GM18909 (cell line): ENCODE results near the gene ZNF423.
"Not testable (repeated sequence)": the region's sequence is repeated elsewhere in the genome, so short reads cannot be mapped to it uniquely, and the experiment has no call there.

Experiments used
- ATAC-seq: cut with Tn5 transposase; IDR thresholded peaks from one replicate; pipeline ENCODE4 v1.9.1; 2021; ENCODE audit warnings: mild to moderate bottlenecking; ENCODE audit not compliant: unreplicated experiment, poor library complexity

ZNF423 gene

DNA sequence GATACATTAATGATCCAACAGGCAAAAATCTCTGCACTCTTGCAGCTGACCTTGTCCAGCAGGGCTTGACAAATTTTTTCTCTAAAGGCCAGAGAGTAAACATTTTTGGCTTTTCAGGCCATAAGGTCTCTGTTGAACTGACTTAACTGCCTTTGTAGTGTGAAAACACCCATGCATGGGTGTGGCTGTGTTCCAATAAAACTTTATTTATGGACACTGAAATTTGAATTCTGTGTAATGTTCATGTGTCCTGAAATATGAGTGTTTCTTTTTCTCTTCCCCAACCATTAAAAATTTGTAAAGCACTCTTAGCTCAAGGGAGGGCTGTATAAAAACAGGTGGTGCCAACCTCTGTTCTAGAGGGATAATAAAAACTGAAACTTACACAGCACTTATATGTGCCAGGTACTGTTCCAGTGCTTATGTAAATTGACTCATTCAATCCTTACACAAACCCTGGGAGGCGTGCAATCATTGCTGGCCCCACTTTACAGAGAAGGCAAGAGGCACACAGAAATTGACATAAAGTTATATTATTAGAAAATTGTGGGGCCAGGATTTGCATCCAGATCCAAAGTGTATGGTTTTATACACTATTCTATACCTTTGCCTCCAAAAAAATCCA lies 18.8 kb upstream of the ZNF423 start:
- ATAC-seq, result no peak

DNA sequence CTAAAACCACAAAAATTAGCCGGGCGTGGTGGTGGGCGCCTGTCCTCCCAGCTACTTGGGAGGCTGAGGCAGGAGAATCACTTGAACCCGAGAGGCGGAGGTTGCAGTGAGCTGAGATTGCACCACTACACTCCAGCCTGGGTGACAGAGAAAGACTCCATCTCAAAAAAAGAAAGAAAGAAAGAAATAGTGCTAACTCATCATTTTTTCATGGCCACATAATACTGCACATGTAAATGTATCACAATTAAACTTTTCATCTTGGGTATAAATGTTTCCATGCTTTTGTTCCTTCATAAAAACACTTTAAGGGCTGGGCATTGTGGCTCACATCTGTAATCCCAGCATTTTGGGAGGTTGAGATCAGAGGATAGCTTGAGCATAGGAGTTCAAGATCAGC lies 15.9 kb upstream of the ZNF423 start:
- not testable (repeated sequence) for ATAC-seq

DNA sequence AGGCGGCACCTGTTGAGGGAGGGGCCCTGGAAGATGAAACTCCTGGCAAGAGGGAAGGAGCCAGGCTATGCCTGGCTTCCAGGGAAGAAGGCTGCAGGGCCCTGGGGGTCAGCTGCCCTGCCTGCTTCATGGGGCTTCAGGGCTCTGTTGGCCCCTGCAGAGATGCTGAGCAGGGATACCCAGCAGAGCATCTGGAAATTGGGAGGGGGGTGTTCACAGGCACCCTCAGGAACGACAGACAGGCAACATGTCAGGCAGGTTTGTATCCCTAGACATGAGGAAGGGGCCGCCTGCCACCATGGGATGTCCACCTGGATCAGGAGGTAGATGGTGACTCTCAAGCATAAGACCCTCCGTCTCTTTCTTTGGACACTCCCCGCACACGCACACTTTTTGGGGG lies 13.8 kb upstream of the ZNF423 start:
- no peak for ATAC-seq

DNA sequence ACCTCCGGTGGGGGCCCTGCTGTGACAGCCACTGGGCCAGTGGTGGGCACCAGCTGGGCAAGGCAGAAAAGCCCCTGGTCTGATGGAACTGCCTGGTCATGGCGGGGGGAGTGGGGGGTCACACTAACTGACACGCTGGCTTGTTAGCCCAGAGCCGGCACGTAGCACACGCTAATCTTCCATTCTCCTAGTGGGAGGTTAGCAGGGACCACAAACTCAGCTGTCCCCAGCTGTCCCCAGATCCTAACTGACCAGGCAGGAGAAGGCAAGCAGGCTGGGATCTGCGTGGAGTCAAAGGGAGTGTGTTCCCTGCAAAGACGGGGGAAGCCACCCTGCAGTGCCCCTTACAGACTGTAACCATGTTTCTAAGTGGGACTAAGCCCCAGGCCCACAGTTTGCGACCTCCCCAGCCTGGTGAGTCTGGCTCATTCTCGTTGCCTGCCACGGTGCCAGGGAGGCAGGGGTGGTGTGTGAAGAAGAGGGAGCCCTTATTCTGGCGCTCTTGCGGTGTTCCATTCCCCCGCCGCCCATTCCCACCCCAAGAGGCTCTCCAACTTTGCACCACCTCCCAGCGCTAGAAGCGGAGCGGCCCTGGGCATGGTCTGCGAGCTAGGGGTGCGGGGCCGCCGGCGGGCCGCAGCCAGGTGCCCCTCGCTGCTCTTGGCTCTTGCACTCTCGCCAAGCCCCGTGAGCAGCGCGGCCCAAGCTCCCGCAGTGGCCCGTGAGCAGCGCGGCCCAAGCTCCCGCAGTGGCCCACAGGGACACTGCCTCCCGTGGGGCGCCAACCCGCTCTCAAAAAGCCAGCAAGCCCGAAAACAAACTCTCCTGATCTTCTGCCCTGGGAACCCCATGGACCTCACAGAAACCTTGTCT lies 12.1 kb upstream of the ZNF423 start:
- no peak for ATAC-seq

DNA sequence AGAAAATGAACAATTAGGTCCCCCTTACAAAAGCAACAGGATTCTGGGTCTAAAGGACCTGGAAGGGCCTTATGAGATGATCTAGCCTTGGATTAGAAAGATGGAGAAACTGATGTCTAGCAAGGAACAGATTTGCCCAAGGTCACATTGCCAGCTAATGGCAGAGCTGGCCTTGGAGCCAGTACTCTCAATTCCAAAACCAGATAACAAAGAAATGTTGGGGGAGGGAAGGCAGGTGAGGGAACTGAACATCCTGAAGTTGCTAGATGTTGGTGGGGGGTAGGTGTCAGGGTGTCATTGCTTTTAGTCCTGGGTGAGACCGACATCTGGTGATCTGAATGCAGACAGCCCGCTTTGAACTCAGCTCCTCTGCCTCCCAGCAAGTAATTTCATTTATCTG lies 11.3 kb upstream of the ZNF423 start:
- ATAC-seq, result no peak

DNA sequence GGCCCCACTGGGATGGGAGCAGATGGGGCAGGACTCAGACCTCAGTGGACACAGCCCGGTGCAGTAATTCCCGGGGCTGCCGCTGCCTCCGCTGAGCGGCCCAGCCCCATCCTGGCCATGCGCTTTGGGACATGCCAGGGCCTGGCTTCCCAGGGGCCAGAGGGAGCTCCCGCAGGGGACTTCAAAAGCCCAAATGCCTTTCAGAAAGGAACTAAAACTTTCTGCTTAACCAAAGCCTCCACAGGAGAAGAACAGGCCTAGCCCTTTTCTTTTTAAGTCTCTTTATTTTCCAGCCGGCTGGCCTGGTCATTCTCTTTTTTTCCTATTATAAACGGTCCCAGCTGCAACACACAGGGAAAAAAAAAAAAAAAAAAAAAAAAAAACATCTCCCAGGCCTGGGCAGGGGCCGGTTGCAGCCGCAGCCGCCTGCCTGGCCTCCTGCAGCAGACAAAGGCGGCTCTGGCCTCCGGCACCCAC lies 10.7 kb upstream of the ZNF423 start:
- ATAC-seq, result no peak

DNA sequence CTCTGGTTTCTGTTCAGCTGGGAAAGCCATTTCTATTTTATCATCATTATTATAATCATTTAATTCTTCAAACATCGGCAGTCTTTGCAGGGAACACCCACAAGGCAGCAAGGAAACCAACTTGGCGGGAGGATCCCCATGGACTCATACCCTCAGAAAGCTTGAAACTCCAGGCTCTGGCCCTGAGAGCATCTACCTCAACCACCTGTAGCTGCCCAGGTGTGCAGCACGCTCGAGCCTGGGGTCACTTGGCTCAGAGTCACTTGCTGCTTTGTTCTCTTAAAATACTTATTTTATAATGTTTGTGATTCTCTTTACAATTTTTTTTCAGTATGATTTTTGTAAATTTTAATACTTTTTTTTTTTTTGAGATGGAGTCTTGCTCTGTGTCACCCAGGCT lies 6.8 kb upstream of the ZNF423 start:
- ATAC-seq, result no peak

DNA sequence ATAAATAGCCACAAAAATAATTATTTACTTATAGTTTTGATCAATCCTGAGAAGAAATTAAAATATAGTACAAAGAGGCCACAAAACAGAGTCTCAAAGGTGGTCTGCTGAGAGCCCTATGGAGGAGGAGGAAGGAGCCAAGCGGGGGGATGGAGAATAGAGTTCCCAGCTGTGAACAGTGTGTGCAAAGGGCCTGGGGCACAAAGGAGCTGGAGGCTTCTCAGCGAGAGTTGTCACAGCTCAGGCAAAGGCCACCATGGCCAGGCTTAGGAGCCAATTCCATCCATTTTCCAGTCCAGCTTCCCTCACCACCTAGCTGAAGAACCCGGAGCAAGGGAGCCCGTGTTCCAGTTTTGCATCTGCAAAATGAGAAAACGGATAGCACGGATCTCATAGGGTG lies 5.4 kb upstream of the ZNF423 start:
- no peak for ATAC-seq

DNA sequence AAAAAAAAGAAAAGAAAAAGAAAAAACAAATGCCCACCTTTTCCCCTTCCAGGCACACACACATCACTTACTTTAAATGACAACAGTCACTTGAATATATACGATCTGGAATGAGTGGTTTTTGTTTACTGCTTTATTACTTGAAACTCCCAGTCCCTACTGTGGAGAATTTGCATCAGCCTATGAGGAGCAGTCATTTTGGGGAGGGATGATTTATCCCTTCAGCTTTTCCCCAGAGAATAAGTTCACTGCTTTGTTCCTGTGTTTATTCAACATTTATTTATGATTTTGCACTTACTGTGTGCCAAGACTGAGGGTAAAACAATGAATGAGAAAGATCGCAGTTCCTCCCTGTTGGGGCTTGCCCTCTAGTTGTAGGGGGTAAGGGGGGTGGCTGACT lies 4.7 kb upstream of the ZNF423 start:
- ATAC-seq, result no peak

DNA sequence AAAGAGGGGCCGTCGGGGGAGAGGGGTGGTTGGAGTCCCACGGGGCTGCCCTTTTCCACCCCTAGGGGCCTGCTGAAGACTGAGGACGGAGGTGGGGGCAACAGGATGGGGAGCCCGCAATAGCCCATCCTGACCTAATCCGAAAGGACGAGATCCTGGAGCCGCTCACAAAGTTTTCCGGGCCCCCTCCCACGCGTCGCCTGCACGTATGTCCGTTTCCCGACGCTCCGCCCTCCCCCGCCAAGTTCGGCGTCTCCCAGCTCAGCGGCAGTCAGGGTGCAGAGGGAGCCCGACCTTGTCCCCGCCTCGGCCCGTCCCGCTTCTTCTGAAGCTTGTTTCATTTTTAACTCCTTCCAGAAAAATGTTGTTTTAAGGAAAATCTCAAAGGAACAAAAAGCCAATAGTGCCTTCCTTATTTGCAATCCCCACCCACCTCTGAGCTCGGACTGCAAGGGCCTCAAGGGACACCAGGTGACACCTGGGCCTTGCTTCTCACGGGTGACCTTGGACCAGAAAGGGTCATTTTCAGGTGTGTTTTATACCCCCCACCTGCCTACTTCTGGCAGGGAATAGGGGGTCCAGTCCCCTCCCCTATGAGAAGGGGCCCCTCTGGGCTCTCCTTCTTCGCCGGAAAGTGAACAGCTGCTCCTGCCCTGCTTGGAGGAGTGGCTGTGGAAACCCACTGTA lies 3.4 kb upstream of the ZNF423 start:
- ATAC-seq, result no peak

DNA sequence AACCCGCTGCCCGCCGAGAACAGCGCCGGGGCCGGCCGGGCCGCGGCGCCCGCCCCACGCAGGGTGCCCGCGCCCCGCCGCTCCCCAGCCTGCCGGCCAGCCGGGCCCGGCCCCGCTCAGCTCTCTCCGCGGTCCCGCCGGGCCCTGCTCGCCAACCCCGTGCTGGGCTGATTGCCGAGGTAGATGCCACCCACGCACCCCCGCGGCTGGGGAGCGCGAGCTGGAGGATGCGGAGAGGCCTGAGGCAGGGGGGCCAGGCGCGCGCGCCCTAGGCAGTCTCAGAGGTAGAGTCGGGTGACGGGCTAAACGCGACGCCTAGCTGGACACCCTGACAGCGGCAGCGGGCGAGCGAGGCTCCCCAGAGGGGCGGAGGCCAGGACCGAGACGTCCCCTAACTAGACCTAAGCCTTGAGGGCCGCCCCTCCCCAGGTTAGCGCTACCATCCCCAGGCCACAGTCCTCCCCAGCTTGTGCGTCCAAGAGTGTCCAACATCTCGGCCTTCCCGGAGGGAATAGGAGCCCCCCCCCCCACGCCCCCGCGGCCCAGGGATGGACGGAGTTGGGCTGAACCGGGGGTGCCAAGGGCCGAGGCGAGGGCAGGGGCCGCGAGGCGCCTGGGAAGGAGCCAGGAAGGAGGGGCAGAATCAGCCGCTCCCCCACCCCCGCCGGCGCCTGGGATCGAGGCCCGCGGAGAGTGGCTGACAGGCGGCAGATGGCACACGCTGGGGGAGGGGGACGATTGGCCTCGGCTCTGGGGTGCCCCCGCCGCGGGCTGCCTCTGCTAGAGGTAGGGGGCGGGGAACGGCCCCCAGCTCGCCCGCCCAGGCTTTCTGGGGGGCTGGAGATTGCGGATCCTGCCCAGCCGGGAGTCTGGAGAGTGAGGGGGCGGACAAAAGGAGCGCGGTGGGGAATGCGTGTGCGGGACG lies 2.5 kb upstream of the ZNF423 start:
- no peak for ATAC-seq

DNA sequence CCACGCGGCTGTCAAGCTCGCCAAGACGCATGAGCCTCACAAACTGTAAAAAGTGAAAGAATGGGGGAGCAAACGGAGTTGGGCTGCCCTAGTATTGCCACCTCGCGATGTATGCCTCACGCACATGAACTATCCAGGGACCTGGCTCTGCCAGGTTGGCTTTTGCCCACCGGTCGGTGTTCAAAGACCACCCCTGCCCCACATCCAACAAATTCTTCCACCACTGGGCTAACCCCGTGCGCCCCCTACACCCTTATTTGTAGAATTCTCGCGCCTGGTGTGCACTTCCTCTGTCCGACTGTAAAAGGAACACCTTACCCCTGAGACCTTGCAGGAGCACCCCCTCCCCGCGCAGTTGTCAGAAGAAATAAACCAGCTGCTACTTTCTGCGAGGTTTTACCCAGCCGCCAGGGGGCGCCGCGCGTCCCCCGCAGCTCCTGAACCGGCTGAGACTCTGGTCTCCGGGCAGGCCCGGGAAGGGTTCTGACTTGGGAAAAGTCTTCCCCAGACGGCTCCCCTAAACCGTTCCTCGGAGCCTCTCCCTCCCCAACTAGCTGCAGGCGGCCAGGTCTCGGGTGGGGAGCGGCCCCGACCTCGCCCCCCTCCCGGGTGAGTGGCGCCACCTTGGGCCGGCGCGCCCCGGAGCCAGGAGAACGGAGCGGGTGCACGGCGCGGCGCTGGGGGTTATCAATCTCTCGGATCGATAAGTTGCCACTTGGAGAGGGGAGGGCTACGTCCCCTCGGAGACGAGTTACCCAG lies 1.7 kb upstream of the ZNF423 start:
- ATAC-seq, result no peak

DNA sequence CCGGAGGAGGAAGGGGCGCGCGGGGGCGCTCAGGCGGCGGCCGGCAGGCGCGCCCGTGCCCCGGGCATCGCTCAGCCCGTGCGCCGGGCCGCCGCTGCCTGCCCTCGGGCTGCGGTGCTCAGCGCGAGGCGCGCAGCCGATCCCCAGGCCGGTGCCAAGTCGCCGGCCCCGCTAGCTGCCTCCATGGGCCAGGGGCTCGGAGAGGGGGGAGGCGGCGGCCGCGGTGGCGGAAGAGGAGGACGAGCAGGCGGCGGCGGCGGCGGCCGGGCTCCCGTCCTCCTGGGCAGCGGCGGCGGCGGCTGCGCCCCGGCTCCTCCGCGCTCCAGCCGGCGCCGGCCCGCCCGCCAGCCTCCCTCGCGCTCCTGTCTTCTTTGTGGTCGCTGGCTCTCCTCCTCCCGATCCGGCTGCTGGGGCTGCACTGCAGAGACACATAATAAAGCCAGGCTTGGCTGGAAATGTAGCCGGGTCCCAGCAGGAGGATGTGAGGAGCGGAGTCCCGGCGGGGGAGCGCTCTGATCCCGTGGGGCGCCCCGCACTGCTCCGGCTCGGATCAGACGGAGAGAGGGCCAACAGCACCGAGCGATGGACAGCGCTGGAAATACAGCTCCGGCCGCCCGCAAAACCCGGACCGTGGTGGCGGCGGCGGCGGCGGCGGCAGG lies 889 bp upstream of the ZNF423 start:
- no peak for ATAC-seq

DNA sequence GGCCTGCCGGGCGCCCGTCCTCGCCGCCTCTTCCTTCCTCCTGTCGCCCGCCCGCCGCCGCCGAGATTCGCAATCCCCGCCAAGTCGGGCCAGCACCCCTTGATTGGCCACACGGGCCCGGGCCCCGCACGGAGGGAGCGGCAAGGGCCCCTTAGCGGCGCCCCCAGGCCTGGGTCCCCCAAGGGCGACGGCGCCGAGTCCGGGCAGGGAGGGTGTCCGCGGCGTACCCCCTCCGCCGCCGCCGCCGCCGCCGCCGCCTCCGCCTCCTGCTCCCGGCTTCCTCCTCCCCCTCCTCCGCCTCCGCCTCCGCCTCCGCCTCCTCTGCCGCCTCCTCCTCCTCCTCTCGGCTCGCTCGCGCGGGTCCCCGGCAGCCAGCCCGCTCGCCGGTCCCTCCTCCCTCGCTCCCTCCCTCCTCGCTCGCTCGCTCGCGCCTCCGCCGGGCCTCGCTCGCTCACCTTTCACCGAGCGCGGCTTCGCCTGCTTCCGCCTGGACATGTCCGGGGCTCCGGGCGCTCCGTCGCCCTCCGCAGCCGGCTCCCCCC lies 561 bp downstream of the ZNF423 start:
- peak; percentile 63 for ATAC-seq

DNA sequence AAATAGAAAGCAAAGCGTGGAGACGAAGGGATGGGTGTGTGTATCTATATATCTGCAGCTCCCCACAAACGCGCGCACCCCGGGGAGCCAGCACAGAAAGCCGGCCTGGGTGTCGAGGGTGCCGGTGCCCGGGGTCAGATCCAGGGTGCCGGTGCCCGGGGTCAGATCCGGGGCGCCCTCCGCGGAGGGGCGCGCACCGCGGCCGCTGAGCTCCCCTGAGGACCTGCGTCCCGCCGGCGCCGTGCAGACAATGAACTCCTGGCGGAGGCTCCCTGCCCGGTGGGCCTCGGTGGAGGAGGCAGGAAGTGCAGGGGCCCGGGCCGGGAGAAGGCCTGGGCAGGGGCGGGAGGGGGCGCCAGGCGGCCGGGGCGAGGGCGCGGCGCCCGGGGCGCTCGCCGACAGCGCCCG lies 1.1 kb downstream of the ZNF423 start:
- ATAC-seq, result peak; percentile 24

DNA sequence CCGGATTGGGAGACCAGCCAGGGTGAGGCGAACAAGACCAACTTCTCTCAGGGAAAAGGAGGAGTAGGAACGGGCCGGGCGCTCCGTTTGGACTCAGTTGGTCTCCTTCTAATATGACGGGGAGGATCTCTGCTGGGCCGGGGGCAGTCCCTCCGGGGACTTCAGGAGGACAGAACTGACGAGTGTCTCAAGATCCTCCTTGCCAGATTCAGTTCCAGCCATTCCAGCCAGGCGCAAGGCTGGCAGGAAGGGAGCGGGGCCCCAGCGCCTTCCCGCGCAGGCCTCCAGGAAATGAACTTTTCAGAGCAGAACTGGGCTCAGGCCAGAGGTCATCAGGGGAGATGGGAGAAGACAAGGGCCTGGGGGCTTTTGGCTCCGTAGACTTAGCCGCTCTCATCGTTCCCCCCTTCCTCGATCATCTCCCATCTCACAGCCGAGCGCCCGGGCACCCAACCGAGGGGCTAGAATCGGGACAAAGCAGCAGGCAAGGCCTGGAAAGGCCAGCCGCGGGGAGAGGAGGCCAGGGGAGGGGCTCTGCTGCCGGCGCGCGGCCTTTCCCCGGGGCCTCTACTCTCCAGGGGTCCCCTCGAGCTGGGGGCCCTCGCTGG lies 1.6 kb downstream of the ZNF423 start:
- no peak for ATAC-seq

DNA sequence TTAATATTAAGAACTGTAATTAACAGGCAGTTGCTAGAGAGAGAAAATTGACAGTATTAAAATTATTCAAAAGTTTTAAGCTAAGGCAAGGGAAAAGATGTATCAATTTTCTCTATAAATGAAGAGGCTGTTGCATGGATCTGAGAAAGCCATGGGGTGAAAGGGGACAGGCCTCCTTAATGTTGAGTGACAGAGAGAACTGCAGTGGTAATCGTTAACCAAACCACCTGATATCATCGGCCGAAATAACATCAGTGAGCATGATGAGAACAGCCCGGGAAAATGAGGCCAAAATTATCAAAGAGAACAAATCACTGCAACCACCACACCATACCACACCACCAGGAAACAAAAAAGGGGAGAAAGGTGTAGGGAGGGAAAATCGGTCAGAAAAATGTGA lies 3.6 kb downstream of the ZNF423 start:
- no peak for ATAC-seq

DNA sequence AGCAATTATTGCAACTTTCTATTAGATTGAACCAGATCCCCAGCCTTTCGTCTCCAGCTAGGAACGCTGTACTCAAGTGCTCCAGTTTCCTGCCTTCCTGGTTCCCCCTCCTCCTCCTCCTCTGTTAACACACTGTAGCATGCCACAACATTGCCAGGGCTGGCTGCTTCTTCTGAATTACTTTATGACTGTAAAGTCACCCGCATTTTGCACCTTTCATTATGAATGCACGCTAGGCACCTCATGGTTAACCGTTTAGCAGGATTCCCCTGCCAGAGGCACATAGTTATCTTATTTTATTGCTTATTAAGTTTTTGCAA lies 4.5 kb downstream of the ZNF423 start:
- ATAC-seq, result no peak
